Uterus (tissue), 4 donors: ENCODE data around the gene PCDHAC1. TPM values are rescaled to one million over a fixed set of nuclear protein-coding genes. Genes with fewer than 3 reads are reported as not detected.
A peak's percentile ranks its signal among the peaks of the same experiment; 100 is the strongest.

Experiments
- DNase-seq, 2 donors: peaks; one replicate each; pipeline ENCODE4 v3.0.0-alpha.2; 2019 to 2020
- H3K27ac ChIP-seq, 2 donors: fragments of 200-600 bp; sonication (generic); 1 replicate in 1 of 2; 2 replicates in 1 of 2; pipeline ENCODE4 v1.5.1; 2016 to 2018
- H3K27me3 ChIP-seq, 2 donors: fragments of 200-600 bp; sonication (generic); one replicate each; pipeline ENCODE4 v1.5.1; 2018 to 2019; ENCODE audit warnings: control low read depth in 1 of 2
- H3K36me3 ChIP-seq, 2 donors: fragments of 200-600 bp; sonication (generic); one replicate each; pipeline ENCODE4 v1.5.1; 2019; ENCODE audit warnings: control low read depth in 1 of 2
- H3K4me1 ChIP-seq, 2 donors: fragments of 200-600 bp; sonication (generic); one replicate each; pipeline ENCODE4 v1.5.1; 2018 to 2019; ENCODE audit warnings: control low read depth in 1 of 2
- H3K4me3 ChIP-seq, 2 donors: fragments of 200-600 bp; sonication (generic); 1 replicate in 1 of 2; 2 replicates in 1 of 2; pipeline ENCODE4 v1.5.1; 2018 to 2019; ENCODE audit warnings: mild to moderate bottlenecking in 1 of 2
- H3K9me3 ChIP-seq, 2 donors: fragments of 200-600 bp; sonication (generic); one replicate each; pipeline ENCODE4 v1.5.1; 2019; ENCODE audit warnings: control low read depth in 1 of 2
- CTCF ChIP-seq, 4 experiments: fragments of 200-600 bp in 2 of 4; fragments of 450-650 bp in 2 of 4; sonication (generic) in 2 of 4; IDR thresholded peaks; one replicate each; pipeline ENCODE4 v1.5.1; 2016 to 2019; ENCODE audit warnings: antibody characterized with exemption in 4 of 4, mild to moderate bottlenecking in 2 of 4, moderate library complexity in 1 of 4
- POLR2A ChIP-seq, 2 donors: fragments of 450-650 bp; IDR thresholded peaks; one replicate each; pipeline ENCODE4 v1.6.1; 2016; ENCODE audit warnings: antibody characterized with exemption in 2 of 2, mild to moderate bottlenecking in 1 of 2, moderate library complexity in 1 of 2
- intact Hi-C: fragments of 100-400 bp; cut with DNase I; formaldehyde crosslinking; loops from one replicate; pipeline ENCODE4 v1.15.1; 2023; ENCODE audit warnings: low total_unique reads
- total RNA-seq, 4 donors: library from RNA; depleted of rRNA in 3 of 4; stranded (reverse); fragments of >200 nt in 3 of 4; gene quantifications; one replicate each; pipeline versions ENCODE4 v1.1.0 to v1.2.4, GENCODE V29; 2014 to 2023
- donor health status: DM: yes; HTN: yes; CAD: no.

PCDHAC1 gene
- total RNA-seq, 4 donors from 2014 or later = under 0.01 to 1.7 (median 1.2) TPM; not detected in 1

GRCh38 chr5:140883373-140883772 lies 42.7 kb upstream of the PCDHAC1 start:
- Histone ChIP-seq H3K9me3 (peaks cover 0 to 15% of the 10 kb centered on the region in 2 donors), H3K4me3 (no peak overlapping the region), H3K27me3 (no peaks in the 10 kb centered on the region), H3K27ac (no peak overlapping the region), H3K4me1 (no peaks in the 10 kb centered on the region), H3K36me3 (no peaks in the 10 kb centered on the region)
- no peak for TF ChIP-seq POLR2A (IDR thresholded peaks at IDR 0.05)
- TF ChIP-seq CTCF (IDR thresholded peaks at IDR 0.05) = no peak
- intact Hi-C loops = no loop called here
- DNase-seq = no peak

- Histone ChIP-seq H3K27me3 (no peaks in the 10 kb centered on the region), H3K36me3 (no peaks in the 10 kb centered on the region), H3K4me1 (no peaks in the 10 kb centered on the region), H3K27ac (no peak overlapping the region), H3K9me3 (peaks cover 0 to 15% of the 10 kb centered on the region in 2 donors), H3K4me3 (no peak overlapping the region)
- TF ChIP-seq CTCF (IDR thresholded peaks at IDR 0.05) = no peak
- TF ChIP-seq POLR2A (IDR thresholded peaks at IDR 0.05) = no peak
- no peak for DNase-seq
- intact Hi-C loops = no loop called here
These were observed 42.0 kb upstream of the PCDHAC1 start for GRCh38 chr5:140883927-140884697.

GRCh38 chr5:140916325-140916724 lies 9.8 kb upstream of the PCDHAC1 start:
- no peaks in the 10 kb centered on the region for H3K36me3 ChIP-seq
- intact Hi-C loops = no loop called here

GRCh38 chr5:140923601-140924000 lies 2.5 kb upstream of the PCDHAC1 start:
- no peak for DNase-seq
- H3K36me3 ChIP-seq = no peaks in the 10 kb centered on the region
- no peak for TF ChIP-seq CTCF (IDR thresholded peaks at IDR 0.05)
- no peak for TF ChIP-seq POLR2A (IDR thresholded peaks at IDR 0.05)
- H3K9me3 ChIP-seq = no peaks in the 10 kb centered on the region
- no peak overlapping the region for H3K27ac ChIP-seq
- intact Hi-C loops = no loop called here
- no peaks in the 10 kb centered on the region for H3K27me3 ChIP-seq
- no peak overlapping the region for H3K4me3 ChIP-seq
- H3K4me1 ChIP-seq = no peaks in the 10 kb centered on the region

More at GRCh38 chr5:140916325-140916724, 9.8 kb upstream of the PCDHAC1 start:
- no peak for TF ChIP-seq CTCF (IDR thresholded peaks at IDR 0.05)
- TF ChIP-seq POLR2A (IDR thresholded peaks at IDR 0.05) = no peak
- DNase-seq = no peak
- H3K27ac ChIP-seq = no peak overlapping the region
- H3K27me3 ChIP-seq = no peaks in the 10 kb centered on the region
- H3K9me3 ChIP-seq = no peaks in the 10 kb centered on the region
- no peaks in the 10 kb centered on the region for H3K4me1 ChIP-seq
- H3K4me3 ChIP-seq = no peak overlapping the region

GRCh38 chr5:140926443-140927227 lies 536 bp downstream of the PCDHAC1 start:
- Histone ChIP-seq H3K27ac (peak overlapping the region; percentile 31 to 57), H3K27me3 (no peaks in the 10 kb centered on the region), H3K4me1 (no peaks in the 10 kb centered on the region), H3K4me3 (peak overlapping the region; percentile 29 to 50), H3K9me3 (no peaks in the 10 kb centered on the region), H3K36me3 (no peaks in the 10 kb centered on the region)
- intact Hi-C loops = no loop called here
- DNase-seq = peak; percentile 74
- TF ChIP-seq CTCF (IDR thresholded peaks at IDR 0.05) (peak; percentile 62 to 82 (median 76)), POLR2A (IDR thresholded peaks at IDR 0.05) (no peak)
